Ishikawa (cell line): ENCODE measurements around the gene GTF2B.
"Not testable (repeated sequence)": the region's sequence is repeated elsewhere in the genome, so short reads cannot be mapped to it uniquely, and the experiment has no call there.

Experiments used
- CEBPB ChIP-seq: IDR thresholded peaks from 2 replicates; pipeline ENCODE4 v1.6.1; 2012
- EGR1 ChIP-seq: IDR thresholded peaks from 2 replicates; pipeline ENCODE4 v1.6.1; 2012
- EP300 ChIP-seq: IDR thresholded peaks from 2 replicates; pipeline ENCODE4 v1.6.1; 2012; ENCODE audit warnings: borderline replicate concordance
- FOXM1 ChIP-seq: IDR thresholded peaks from 2 replicates; pipeline ENCODE4 v1.6.1; 2012; ENCODE audit warnings: low read depth, borderline replicate concordance
- MAX ChIP-seq: IDR thresholded peaks from 2 replicates; pipeline ENCODE4 v1.6.1; 2012
- NFIC ChIP-seq: IDR thresholded peaks from 2 replicates; pipeline ENCODE4 v1.6.1; 2012
- RAD21 ChIP-seq: IDR thresholded peaks from 2 replicates; pipeline ENCODE4 v1.6.1; 2012; ENCODE audit warnings: low read depth
- REST ChIP-seq: IDR thresholded peaks from 2 replicates; pipeline ENCODE4 v1.6.1; 2012; ENCODE audit warnings: low read depth, mild to moderate bottlenecking
- TAF1 ChIP-seq: IDR thresholded peaks from 2 replicates; pipeline ENCODE4 v1.6.1; 2012; ENCODE audit warnings: low read depth, mild to moderate bottlenecking
- TCF12 ChIP-seq: IDR thresholded peaks from 2 replicates; pipeline ENCODE4 v1.6.1; 2012; ENCODE audit warnings: low read depth
- TEAD4 ChIP-seq: IDR thresholded peaks from 2 replicates; pipeline ENCODE4 v1.6.1; 2012
- YY1 ChIP-seq: IDR thresholded peaks from 2 replicates; pipeline ENCODE4 v1.6.1; 2012; ENCODE audit warnings: low read depth
- ZBTB7A ChIP-seq: IDR thresholded peaks from 2 replicates; pipeline ENCODE4 v1.6.1; 2012; ENCODE audit warnings: low read depth

GRCh38 chr1:88930176-88930575 lies 38.8 kb upstream of the GTF2B start:
- TF ChIP-seq MAX, ZBTB7A, TAF1, EP300, TCF12, NFIC, YY1, REST, RAD21, EGR1, FOXM1, TEAD4: not testable (repeated sequence)
- TF ChIP-seq CEBPB = peak; percentile 74
